ENCODE data around the gene ZNF775. TPM values are rescaled to one million over a fixed set of nuclear protein-coding genes. Genes with fewer than 3 reads are reported as not detected.

ZNF775 gene
- total RNA-seq, 1 donor from 2014 or later = 10.1 TPM

GRCh38 chr7:150379441-150380379 lies 580 bp downstream of the ZNF775 start:
- DNase-seq (ENCODE audit: low read depth) = no peak

GRCh38 chr7:150380463-150380862 lies 1.3 kb downstream of the ZNF775 start:
- DNase-seq (ENCODE audit: low read depth) = no peak
- H3K36me3 ChIP-seq (ENCODE audit: control insufficient read depth, insufficient read depth, low read length) = no peaks in the 10 kb centered on the region
- no peak for TF ChIP-seq CTCF (IDR thresholded peaks at IDR 0.05; ENCODE audit: insufficient read depth, low read length, poor library complexity, severe bottlenecking)
- no peaks in the 10 kb centered on the region for H3K27me3 ChIP-seq (ENCODE audit: control insufficient read depth, insufficient read depth, low read length)
- H3K4me3 ChIP-seq (ENCODE audit: low read depth, low read length) = peak overlapping the region; percentile 82

More at GRCh38 chr7:150379441-150380379, 580 bp downstream of the ZNF775 start:
- Histone ChIP-seq H3K36me3 (ENCODE audit: control insufficient read depth, insufficient read depth, low read length) (no peaks in the 10 kb centered on the region), H3K4me3 (ENCODE audit: low read depth, low read length) (peak overlapping the region; percentile 82), H3K27me3 (ENCODE audit: control insufficient read depth, insufficient read depth, low read length) (no peaks in the 10 kb centered on the region)
- no peak for TF ChIP-seq CTCF (IDR thresholded peaks at IDR 0.05; ENCODE audit: insufficient read depth, low read length, poor library complexity, severe bottlenecking)

- Histone ChIP-seq H3K36me3 (ENCODE audit: control insufficient read depth, insufficient read depth, low read length) (no peaks in the 10 kb centered on the region), H3K27me3 (ENCODE audit: control insufficient read depth, insufficient read depth, low read length) (no peaks in the 10 kb centered on the region), H3K4me3 (ENCODE audit: low read depth, low read length) (no peak overlapping the region)
- no peak for DNase-seq (ENCODE audit: low read depth)
- TF ChIP-seq CTCF (IDR thresholded peaks at IDR 0.05; ENCODE audit: insufficient read depth, low read length, poor library complexity, severe bottlenecking) = no peak
These were observed 2.0 kb downstream of the ZNF775 start for GRCh38 chr7:150381096-150381495.

DNA sequence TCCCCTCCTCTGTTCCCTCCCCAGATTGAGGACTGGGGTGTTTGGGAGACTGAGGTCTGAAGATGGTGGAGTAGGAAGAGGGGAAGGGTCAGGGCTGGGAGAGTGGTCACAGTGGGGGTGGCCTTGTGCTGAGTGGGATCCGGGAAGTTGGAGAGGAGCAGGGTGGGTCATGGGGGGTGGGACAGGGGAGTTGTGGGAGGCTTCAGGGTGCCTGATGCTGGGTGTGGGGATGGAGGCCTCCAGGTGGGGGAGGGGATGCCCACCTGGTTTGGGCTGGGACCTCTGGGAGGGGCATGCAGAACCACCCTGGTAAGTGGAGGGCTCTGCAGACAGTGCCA lies 2.6 kb downstream of the ZNF775 start:
- Histone ChIP-seq H3K27me3 (ENCODE audit: control insufficient read depth, insufficient read depth, low read length) (no peaks in the 10 kb centered on the region), H3K4me3 (ENCODE audit: low read depth, low read length) (no peak overlapping the region), H3K36me3 (ENCODE audit: control insufficient read depth, insufficient read depth, low read length) (no peaks in the 10 kb centered on the region)
- TF ChIP-seq CTCF (IDR thresholded peaks at IDR 0.05; ENCODE audit: insufficient read depth, low read length, poor library complexity, severe bottlenecking) = no peak
- DNase-seq (ENCODE audit: low read depth) = no peak

GRCh38 chr7:150382123-150382843 lies 3.2 kb downstream of the ZNF775 start:
- no peak for DNase-seq (ENCODE audit: low read depth)
- Histone ChIP-seq H3K27me3 (ENCODE audit: control insufficient read depth, insufficient read depth, low read length) (no peaks in the 10 kb centered on the region), H3K4me3 (ENCODE audit: low read depth, low read length) (no peak overlapping the region), H3K36me3 (ENCODE audit: control insufficient read depth, insufficient read depth, low read length) (no peaks in the 10 kb centered on the region)
- no peak for TF ChIP-seq CTCF (IDR thresholded peaks at IDR 0.05; ENCODE audit: insufficient read depth, low read length, poor library complexity, severe bottlenecking)
